ENCODE data around the gene AKAP1.
A peak's percentile ranks its signal among the peaks of the same experiment; 100 is the strongest.
"Not testable (repeated sequence)": the region's sequence is repeated elsewhere in the genome, so short reads cannot be mapped to it uniquely, and the experiment has no call there.

AKAP1 gene

DNA sequence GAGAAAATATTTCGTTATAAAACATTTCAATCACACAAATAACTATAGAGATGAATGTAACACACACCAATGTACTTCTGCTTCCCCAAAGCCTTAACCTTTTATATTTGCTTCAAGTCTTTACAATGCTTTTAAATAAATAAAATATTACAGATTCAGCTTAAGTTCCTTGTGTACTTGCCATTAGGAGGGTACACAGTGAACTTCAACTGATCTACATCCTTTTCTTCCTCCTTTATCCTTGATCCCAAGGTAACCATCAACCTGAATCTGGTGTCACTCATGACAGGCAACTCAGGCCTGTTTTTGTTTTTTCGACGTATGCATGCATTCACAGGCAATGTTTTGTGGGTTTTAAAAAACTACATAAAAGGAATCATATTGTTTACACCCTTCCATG is 9.3 kb upstream of the AKAP1 start:
- no peak for DNase-seq

DNA sequence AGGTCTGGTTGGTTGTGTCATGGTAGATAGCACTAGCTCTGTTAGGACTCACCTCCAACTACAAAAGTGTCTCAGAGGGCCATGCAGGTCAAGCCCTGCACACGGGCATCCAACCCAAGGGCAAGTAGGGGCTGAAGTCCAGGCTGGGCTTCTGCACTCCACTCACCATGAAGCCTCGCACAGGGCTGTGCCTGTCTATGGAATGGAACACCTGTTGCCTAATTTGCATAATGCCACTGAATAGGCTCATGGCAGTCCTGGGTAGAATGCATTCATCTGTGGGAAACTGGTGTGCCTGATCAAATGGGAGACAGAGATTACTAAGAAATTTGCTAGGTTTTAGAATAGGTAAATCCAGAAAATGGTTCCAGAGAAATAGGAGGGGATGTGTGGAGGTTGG is 8.0 kb upstream of the AKAP1 start:
- no peak for DNase-seq

DNA sequence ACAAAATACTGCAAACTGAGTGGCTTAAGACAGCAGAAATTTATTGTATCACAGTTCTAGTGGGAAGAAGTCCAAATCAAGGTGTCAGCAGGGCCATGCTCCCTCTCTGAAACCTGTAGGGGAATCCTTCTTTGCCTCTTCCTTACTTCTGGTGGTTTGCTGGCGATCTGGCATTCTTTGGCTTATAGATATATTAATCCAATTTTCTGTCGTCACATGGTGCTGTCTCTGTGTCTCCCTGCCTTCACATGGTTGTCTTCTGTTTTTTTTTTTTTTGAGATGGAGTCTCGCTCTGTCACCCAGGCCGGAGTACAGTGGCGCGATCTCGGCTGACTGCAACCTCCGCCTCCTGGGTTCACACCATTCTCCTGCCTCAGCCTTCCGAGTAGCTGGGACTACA is 6.8 kb upstream of the AKAP1 start:
- peak; percentile 34 for DNase-seq

DNA sequence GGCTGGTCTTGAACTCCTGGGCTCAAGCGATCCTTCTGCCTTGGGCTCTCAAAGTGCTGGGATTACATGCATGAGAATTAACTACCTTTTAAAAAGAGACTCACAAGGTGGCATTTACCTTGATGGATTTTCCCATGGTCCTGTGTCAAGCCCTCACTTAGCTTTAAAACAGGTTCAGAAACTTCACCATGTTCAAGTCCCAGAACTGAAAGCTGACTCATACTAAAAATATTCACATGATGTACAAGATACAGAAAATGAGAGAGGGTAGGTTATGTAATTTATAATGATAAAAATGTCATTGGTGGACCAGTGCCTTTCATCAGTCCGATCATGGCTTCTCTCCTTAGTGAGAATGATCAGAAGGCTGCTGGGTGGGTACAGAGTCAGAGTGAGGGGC is 4.3 kb upstream of the AKAP1 start:
- DNase-seq, result no peak

DNA sequence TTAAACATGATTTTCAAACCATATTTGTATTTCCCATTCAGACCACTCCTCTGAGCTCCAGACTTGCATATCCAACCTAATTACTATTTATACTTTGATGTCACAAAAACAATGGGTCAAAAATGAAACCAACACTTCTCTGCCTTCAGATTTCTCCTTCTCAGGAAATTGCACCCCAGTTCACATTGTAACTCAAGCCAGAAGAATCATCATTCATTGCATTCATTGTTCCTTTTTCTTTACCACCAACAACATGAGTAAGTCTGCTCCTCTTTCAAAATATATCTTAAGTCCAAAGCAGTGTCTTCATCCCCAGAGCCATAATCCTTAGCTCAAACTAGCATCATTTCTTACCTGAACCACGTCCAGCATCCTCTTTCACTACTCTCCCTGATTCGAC is 2.6 kb upstream of the AKAP1 start:
- no peak for DNase-seq

DNA sequence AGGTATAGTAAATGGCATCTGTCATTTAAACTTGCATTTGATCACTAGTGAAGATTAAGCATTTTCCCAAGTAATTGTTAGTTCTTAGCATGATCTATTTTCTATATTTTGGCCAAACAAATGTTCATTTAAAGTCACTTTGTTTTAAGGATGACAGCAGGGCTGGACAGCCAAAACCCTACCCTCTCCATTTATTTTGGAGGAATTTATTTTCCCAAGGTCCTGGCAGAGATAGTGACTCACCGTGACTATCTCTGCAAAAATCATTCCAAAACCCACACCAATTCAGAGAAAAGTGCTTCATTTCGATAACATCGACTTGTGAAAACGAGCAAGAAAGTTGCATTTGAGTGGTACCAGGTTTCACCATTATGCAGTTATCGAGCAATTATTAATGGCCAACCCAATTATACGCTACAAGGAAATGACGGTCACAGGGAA is 665 bp upstream of the AKAP1 start:
- DNase-seq, result no peak

DNA sequence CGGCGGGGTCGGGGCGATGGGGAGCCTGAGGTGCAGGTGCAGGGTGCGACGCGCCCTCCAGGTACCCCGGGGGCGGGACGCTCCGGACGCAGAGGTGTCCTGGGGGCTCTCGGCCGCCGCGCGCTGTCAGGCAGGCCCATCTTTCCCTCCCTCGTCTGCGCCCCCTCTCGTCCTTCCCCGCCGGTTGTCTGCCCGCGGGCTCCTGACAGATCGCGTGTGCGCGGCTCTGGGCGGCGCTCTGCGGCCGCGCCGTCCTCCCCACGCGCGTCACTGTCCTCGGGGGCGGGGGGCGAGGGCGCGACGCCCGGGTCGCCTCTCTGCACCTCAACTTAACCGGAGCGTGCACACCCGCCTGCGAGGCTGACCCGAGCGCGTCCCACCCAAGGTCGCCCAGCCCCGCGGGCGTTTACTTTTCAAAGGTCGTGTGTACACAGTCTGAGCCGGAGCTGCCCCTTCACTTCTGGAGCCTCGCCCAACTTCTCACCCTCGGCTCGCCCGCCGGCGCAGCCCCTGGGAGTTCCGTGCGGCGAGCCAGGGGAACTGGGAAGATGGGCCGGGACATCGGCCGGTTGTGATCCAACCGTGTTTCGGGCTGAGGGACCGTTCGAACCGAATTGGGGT is 512 bp downstream of the AKAP1 start:
- peak; percentile 74 for DNase-seq

DNA sequence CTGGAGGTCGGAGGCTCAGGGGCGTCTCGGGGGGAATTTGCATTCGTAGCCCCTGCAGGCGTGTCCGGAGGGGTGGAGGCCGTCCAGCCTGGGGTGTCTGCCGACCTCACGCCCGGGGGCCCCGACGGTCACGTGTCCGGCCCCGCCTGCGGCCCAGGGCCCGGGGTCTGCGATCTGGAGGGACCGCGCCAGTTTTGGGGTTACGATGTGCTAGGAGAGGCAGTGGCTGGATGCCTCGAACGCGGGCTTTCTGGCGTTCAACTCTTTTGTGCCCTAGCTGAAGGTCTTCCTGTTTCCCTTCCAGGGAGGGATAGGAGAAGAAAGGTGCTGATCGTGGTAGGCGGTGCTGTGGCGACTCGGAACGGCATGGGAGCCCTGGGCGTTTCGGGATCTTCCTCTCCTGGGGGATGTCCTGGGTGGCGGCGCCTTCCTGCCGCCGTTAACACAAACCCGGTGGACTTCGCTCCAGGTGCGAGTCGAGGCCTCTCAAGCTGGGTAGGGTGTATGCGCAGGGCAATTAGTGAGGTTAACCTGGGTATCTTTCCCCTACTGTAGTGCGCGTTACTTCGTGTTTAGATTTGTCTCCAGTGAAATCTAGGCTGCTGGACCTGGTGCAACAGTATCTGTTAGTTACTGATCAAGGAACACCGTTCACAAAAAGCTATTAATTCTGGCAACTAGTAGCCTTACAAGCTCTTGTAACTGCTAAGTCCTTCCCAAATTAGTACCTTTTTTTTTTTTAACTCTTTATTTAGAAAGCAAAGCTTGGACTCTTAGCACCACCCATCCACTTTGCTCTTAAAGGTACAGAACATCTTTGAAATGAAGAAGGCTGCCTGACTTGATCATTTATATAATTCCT is 1.3 kb downstream of the AKAP1 start:
- peak; percentile 59 for DNase-seq

DNA sequence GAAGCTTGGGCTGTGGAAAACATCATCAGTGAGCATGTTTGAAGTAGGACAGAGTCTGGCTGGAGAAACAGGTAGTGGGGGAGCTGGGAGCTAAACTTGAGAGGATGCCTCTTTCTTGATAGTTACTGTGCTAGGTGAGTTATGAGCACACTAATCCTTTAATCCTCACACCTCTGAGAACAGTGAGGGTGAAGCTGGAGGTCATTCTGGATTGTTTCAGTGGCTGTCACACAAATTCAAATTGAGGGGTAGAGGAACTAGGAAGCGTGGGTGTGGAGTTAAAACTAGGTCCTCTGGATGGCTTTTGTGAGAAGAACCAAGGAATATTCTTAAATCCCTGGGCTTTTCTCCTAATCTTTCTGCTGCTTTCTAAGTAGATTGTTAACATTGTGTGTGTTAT is 3.3 kb downstream of the AKAP1 start:
- DNase-seq, result peak; percentile 63

DNA sequence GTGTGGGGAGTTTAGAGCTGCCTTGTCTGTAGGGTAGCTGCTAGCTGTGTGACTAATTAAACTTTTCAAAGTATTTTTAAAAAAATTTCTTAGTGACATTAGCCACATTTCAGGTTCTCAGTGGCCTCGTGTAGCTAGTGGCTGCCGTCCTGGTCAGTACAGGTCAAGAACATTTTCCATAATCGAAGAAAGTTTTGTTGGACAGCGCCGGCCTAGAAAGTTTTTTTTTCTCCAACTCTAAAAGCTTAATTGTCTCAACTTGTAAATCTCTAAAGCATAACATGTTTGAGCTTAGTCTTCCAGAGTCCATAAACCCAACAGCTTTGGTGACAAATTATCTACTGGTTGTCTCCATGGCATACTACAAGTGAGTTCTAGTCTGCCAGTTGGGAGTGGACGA is 4.3 kb downstream of the AKAP1 start:
- DNase-seq, result no peak

DNA sequence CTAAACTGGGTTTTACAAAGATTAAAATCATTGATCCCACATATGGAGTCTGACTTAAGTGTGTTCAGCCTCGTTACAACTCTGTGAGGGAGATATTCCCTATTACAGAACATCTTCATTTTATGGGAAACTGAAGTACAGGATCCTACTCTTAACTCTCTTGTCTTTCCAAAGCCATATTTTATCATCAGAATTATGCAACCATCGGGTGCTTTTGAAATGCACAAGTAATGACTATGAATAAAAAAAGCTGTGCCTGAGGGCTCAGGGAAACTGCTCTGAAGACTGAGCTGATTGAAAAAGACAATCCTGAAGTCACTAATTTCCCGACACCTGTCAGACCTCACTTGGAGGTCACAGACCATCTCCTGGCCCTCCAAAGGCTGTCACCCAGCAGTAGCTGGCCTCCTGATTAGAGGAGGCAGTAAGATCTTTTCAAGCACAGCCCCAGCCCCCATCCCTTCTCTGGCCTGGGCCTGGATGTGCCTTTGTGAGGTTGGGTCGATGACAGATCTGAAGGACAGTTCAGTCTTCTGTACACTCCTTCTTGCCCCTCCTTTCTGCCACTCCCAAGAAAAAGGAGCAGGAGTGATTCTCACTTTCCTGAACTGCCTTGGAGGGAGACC is 5.6 kb downstream of the AKAP1 start:
- DNase-seq, result no peak

DNA sequence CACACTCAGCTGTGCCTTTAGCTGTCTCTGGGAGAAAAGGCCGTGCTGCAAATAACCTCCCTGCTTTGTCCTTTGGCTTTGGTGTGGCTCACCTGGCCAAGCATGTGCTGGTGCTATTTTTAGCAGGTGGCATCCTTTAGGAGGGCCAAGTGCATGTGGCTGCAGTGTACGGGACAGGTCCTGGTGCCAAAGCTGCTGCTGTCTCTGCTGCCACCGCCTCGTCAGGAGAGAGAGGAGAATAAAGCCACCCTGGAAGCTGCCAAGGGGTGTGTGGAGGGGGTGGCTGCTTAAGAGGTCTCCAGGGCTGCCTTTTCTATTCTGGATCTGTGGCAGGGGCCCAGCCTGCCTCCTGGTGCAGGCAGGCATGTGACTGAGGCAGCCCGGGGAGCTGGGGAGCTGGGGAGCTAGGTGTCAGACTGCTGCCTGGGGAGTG is 6.2 kb downstream of the AKAP1 start:
- no peak for DNase-seq

DNA sequence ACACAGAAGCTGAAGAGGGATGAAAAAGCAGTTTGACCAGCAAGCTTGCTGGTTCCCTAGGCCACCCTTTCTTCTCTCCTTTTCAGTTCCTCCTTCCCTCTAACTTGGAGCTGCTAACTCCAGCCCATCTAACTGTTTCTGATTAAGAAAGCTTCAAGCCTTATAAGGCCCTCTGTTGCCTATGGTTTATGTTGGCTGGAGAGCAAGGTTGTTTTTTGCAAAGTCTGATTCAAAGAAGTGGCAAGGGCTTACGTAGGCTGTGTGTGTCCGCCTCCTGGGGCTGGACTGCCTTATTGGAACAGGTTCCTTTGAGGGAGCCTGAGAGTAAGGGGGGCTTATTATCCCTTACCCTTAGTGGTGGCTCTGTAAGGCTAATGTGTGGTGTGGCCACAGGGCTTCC is 7.1 kb downstream of the AKAP1 start:
- DNase-seq, result no peak

DNA sequence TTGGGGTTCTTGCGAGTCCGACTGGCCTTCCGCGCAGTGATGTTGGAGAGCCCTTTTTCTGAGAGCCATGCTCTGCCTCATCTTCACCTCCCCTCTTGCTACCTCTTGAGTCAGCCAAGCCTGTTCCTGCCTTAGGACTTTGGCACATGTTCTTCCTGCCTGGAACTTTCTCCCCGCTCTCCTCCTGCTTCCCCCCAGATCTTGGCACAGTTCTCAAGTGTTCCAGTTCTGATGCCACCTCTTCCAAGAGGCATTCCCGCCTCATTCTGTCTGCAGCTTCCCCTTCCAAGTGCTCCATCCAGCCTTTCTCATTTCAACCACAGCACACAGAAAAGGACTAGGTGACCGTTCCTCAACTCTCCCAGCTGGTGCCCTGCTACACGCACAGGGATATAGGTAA is 7.7 kb downstream of the AKAP1 start:
- no peak for DNase-seq

DNA sequence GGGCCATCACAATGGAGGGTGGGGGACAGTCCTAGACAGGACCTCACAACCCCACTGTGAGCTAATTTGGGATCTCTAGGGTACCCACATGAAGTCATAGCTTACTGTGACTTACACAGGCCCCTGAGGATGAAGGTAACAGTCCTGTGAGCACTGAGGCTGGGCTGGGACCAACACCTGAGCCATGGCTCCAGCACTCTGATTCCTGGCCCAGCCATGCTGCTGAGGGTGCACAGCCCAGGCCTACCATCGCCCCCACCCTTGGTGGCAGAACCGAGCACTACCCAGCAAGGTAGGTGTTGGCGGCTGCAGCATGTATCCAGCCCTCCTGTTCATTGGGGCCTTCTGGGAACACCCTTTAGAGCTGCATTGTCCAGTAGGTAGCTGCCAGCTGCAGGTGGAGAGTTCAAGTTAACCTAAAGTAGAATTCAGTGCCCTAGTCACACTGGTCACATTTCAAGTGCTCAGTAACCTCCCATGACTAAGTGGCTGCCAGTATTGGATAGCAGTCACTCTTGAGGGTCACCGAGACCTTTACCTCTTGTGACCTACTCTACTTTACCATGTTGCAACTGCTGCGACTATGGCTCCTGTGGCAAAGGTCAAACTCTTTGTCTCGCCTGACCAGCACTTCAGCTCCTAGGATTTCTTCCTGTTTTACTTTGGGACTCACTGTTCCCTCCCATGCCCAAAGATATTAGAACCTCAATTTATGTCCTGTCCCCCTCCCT is 11.6 kb downstream of the AKAP1 start:
- DNase-seq, result no peak

DNA sequence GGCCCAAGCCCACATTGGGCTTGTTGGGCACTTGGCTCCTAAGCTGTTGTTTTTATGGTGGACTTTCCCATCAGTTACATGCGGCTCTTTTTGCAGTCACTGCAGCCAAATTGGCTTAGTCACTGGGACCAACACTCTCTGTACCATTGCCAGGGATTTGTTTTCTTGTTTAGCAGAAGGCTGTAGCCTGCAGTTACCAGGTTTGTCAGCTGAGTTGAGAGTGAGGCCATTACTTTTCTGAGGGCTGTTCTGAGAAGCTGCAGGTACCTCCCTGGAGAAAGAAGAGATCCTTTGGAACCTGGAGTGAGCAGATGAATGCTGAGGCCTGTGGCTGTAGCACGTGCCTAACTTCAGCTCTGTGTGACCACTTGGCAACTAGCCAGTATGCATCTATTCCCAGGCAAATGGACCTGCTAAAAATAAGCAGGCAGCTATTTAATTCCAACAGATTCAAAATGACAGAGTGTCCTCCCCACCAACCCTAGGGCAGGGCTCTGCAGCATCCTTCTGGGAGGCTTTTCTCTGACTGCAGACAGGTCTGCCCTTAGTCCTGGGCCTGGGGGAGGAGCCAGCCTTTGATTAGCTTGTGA is 12.9 kb downstream of the AKAP1 start:
- DNase-seq, result peak; percentile 64

DNA sequence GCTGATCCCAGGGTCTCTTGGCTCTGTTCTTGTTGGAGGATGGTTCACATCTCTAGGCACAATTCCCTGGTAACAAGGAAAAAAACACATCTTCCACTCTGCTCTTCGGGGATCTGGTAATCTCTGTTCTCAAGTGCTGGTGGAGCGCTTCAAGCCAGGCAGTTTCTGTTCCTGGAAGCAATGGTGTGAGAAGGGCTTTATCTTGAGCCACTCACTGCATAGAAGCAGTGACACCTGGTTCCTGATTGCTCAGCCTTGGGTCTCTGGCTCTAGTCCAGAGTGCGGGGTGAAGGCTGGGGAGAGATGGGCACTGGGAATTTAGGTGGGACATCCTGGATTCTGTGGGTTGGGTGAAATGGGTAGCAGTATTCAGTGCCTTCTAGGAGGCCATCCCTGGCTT is 14.1 kb downstream of the AKAP1 start:
- peak; percentile 27 for DNase-seq

DNA sequence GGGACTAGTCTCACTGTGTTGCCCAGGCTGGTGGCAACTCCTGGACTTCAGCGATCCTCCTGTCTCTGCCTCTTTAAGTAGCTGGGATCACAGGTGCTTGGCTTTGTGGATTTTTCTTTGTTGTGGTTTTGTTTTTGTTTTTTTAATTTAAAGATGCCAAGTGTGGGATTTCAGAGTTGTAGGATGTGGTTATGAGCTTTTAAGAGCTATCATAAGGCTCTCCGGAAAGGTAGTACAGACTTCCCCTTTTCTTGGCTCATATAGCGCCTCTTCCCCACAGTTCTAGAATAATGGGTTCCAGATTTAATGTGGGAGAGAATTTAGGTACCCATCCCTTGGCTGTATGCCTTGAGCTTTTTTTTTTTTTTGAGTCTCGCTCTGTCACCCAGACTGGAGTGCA is 17.1 kb downstream of the AKAP1 start:
- no peak for DNase-seq

DNA sequence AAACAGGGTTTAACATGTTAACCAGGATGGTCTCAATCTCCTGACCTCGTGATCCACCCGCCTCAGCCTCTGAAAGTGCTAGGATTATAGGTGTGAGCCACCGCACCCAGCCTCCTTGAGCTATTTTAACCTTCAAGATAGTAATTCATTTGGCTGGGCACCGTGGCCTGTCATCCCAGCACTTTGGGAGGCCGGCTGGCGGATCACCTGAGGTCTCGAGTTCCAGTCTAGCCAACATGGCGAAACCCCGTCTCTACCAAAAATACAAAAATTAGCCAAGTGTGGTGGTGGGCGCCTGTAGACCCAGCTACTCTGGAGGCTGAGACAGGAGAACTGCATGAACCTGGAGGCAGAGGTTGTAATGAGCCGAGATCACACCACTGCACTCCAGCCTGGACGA is 17.6 kb downstream of the AKAP1 start:
- not testable (repeated sequence) for DNase-seq

DNA sequence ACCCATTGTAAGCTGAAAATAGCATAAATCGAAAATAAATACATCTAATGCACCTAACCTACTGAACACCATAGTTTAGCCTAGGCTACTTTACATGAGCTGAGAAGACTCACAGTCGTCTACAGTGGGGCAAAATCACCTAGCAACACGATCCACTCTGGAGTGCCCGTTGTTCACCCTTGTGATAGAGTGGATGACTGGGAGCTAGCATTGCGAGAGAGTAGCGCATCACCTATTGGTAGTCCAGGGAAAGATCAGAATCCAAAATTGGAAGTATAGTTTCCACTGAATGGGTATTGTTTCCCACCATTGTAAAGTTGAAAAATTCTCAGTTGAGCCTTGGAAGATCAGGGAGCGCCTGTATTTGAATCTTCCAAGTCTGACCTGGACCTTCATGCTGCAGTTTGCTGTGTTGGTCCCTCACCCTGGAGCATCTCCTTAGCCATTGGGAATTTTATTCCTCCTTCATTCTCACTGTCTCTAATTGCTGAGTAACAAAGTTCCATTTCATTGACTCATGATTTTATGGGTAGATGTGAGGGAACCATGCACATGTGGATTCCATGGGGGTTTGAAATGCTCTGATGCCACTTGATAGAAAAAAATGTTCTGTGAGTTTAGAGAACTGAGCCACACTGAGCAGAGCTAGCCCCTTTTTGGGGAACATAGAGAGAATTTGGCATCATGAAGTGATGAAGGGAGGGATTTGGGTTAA is 19.6 kb downstream of the AKAP1 start:
- no peak for DNase-seq

DNA sequence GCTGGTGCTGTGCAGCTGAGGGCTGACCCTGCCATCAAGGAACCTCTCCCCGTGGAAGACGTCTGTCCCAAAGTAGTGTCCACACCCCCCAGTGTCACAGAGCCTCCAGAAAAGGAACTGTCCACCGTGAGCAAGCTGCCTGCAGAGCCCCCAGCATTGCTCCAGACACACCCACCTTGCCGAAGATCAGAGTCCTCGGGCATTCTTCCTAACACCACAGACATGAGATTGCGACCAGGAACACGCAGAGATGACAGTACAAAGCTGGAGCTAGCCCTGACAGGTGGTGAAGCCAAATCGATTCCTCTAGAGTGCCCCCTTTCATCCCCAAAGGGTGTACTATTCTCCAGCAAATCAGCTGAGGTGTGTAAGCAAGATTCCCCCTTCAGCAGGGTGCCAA is 20.5 kb downstream of the AKAP1 start:
- no peak for DNase-seq

DNA sequence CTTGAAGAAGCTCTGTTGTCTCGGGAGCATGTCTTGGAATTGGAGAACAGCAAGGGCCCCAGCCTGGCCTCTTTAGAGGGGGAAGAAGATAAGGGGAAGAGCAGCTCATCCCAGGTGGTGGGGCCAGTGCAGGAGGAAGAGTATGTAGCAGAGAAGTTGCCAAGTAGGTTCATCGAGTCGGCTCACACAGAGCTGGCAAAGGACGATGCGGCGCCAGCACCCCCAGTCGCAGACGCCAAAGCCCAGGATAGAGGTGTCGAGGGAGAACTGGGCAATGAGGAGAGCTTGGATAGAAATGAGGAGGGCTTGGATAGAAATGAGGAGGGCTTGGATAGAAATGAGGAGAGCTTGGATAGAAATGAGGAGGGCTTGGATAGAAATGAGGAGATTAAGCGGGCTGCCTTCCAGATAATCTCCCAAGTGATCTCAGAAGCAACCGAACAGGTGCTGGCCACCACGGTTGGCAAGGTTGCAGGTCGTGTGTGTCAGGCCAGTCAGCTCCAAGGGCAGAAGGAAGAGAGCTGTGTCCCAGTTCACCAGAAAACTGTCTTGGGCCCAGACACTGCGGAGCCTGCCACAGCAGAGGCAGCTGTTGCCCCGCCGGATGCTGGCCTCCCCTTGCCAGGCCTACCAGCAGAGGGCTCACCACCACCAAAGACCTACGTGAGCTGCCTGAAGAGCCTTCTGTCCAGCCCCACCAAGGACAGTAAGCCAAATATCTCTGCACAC is 21.2 kb downstream of the AKAP1 start:
- DNase-seq, result peak; percentile 82
